HG03196 (cell line): ENCODE measurements around the gene EMILIN1.
"Not testable (repeated sequence)": the region's sequence is repeated elsewhere in the genome, so short reads cannot be mapped to it uniquely, and the experiment has no call there.

Source experiments
- ATAC-seq: cut with Tn5 transposase; IDR thresholded peaks from one replicate; pipeline ENCODE4 v1.9.1; 2021; ENCODE audit not compliant: unreplicated experiment

Gene EMILIN1

GRCh38 chr2:27092696-27093429 is 14.4 kb downstream of the EMILIN1 start:
- no peak for ATAC-seq

- ATAC-seq: no peak
Observed at GRCh38 chr2:27093430-27094352, 15.3 kb downstream of the EMILIN1 start.

GRCh38 chr2:27094353-27094984 is 16.1 kb downstream of the EMILIN1 start:
- no peak for ATAC-seq

GRCh38 chr2:27095427-27095744 is 17.0 kb downstream of the EMILIN1 start:
- ATAC-seq: no peak

GRCh38 chr2:27095745-27096651 is 17.6 kb downstream of the EMILIN1 start:
- ATAC-seq: no peak

GRCh38 chr2:27096748-27097297 is 18.4 kb downstream of the EMILIN1 start:
- no peak for ATAC-seq

- no peak for ATAC-seq
Observed at GRCh38 chr2:27097341-27097740, 18.9 kb downstream of the EMILIN1 start.

GRCh38 chr2:27099334-27099955 is 21.0 kb downstream of the EMILIN1 start:
- no peak for ATAC-seq

- ATAC-seq: no peak
Observed at GRCh38 chr2:27100036-27100435, 21.6 kb downstream of the EMILIN1 start.

- ATAC-seq: no peak
Observed at GRCh38 chr2:27102329-27102728, 23.9 kb downstream of the EMILIN1 start.

- no peak for ATAC-seq
Observed at GRCh38 chr2:27105981-27106380, 27.6 kb downstream of the EMILIN1 start.

GRCh38 chr2:27108221-27108620 is 29.8 kb downstream of the EMILIN1 start:
- no peak for ATAC-seq

- no peak for ATAC-seq
Observed at GRCh38 chr2:27109083-27109482, 30.7 kb downstream of the EMILIN1 start.

GRCh38 chr2:27110603-27111352 is 32.4 kb downstream of the EMILIN1 start:
- ATAC-seq: not testable (repeated sequence)

- not testable (repeated sequence) for ATAC-seq
Observed at GRCh38 chr2:27111392-27112078, 33.1 kb downstream of the EMILIN1 start.

GRCh38 chr2:27115519-27115918 is 37.1 kb downstream of the EMILIN1 start:
- ATAC-seq: no peak

- no peak for ATAC-seq
Observed at GRCh38 chr2:27117995-27118524, 39.6 kb downstream of the EMILIN1 start.

GRCh38 chr2:27118525-27119329 is 40.3 kb downstream of the EMILIN1 start, which contains the start of gene CGREF1:
CGREF1 (minus strand) TSS chr2:27119128; CDS start chr2:27104366, 14,762 bp downstream.
- ATAC-seq: no peak
